ENCODE measurements around the gene GIGYF1. TPM values are rescaled to one million over a fixed set of nuclear protein-coding genes. Genes with fewer than 3 reads are reported as not detected.

GIGYF1 gene
- total and polyA plus RNA-seq, 2 of the 13 experiments (the other 11 are each of a cell fraction or from before 2014, with no cell fraction given): 7.6 to 16.1 TPM

GRCh38 chr7:100641463-100641859 lies 52.6 kb downstream of the GIGYF1 start, which contains the start of gene TFR2 (continued):
- TF ChIP-seq GLMP (CRISPR knock-in tag; IDR thresholded peaks at IDR 0.05; ENCODE audit: borderline replicate concordance) (no peak), ZC3H4 (CRISPR knock-in tag; IDR thresholded peaks at IDR 0.05; ENCODE audit: borderline replicate concordance) (no peak), HCFC1 (IDR thresholded peaks at IDR 0.05; ENCODE audit: low read depth, low read length) (no peak), SP4 (CRISPR knock-in tag; IDR thresholded peaks at IDR 0.05) (peak; percentile 59; the same call in 1 of the 2 replicates), ARID5B (CRISPR knock-in tag; IDR thresholded peaks at IDR 0.05) (peak; percentile 69), ZNF619 (CRISPR knock-in tag; IDR thresholded peaks at IDR 0.05) (no peak), ZNF768 (CRISPR knock-in tag; IDR thresholded peaks at IDR 0.05) (no peak), HNRNPLL (IDR thresholded peaks at IDR 0.05; ENCODE audit: low read depth, low read length, poor library complexity, severe bottlenecking) (no peak), MEIS1 (CRISPR knock-in tag; IDR thresholded peaks at IDR 0.05; ENCODE audit: borderline replicate concordance) (no peak), ZBTB21 (CRISPR knock-in tag; IDR thresholded peaks at IDR 0.05) (no peak), SKIL (CRISPR knock-in tag; IDR thresholded peaks at IDR 0.05; ENCODE audit: borderline replicate concordance) (0 out of 2 replicates have a peak, but pooled peaks have one; percentile 31), GTF3A (CRISPR knock-in tag; conservative IDR thresholded peaks at IDR 0.05) (no peak), ZNF839 (CRISPR knock-in tag; IDR thresholded peaks at IDR 0.05; ENCODE audit: borderline replicate concordance) (no peak), GABPB1 (CRISPR knock-in tag; IDR thresholded peaks at IDR 0.05) (peak; percentile 45), ZNF589 (CRISPR knock-in tag; conservative IDR thresholded peaks at IDR 0.05) (no peak), SNRNP70 (IDR thresholded peaks at IDR 0.05; ENCODE audit: low read depth, low read length) (no peak), GABPA (IDR thresholded peaks at IDR 0.05; ENCODE audit: low read depth, low read length) (no peak), GABPA (CRISPR knock-in tag; IDR thresholded peaks at IDR 0.05; ENCODE audit: low read depth) (no peak), RBAK (CRISPR knock-in tag; IDR thresholded peaks at IDR 0.05) (no peak), ZNF687 (CRISPR knock-in tag; IDR thresholded peaks at IDR 0.05) (peak; percentile 56; the same call in 1 of the 2 replicates)

All from HepG2 (cell line).